ENCODE results near the gene ACKR2. TPM values are rescaled to one million over a fixed set of nuclear protein-coding genes. Genes with fewer than 3 reads are reported as not detected.
"Not testable (repeated sequence)": the region's sequence is repeated elsewhere in the genome, so short reads cannot be mapped to it uniquely, and the experiment has no call there.

ACKR2 gene
- total RNA-seq, 1 donor from 2014 or later: 17.6 TPM

DNA sequence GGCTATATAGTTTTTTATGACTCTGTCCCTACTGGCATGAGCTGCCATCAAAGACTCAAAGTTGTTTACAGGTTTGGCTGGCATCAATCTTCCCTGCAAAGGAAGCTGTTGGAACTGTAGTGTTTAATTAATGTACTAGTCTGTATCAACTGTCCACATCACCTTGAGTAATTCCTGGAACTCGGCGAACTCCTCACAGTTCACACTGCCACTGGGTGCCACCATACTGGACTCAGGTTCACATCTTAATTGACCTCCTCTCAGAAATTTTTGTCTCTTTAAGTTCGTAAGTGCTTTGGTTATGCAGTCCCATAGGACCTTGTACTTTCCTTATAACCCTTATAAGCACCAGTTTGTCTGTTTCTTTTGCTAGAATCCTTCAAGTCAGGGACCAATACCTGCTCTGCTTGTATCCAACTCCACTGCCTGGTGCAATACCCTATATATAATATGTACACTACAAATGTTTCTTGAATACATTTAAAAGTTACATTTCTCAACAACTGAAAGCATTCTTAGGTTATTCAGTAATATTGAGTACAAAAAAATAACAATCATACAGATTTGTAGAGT lies 8.1 kb upstream of the ACKR2 start:
- ATAC-seq (no peak), DNase-seq (ENCODE audit: low spot score) (no peak)

DNA sequence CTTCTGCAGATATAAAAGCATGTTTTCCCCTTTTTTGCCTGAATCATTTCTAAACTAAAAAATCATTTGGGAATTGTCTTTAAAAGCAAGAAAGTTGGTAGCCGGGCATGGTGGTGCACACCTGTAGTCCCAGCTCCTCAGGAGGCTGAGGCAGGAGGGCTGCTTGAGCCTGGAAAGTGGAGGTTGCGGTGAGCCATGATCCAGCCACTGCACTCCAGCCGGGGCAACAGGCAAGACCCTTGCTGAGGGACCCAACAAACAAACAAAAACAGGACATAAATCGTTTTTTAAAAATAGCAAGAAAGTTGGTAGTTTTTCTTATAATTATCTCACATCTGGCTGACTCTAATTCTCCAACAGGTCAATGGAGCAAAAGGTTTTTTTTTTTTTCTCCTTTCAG lies 7.5 kb upstream of the ACKR2 start:
- no peak for ATAC-seq
- no peak for DNase-seq (ENCODE audit: low spot score)

DNA sequence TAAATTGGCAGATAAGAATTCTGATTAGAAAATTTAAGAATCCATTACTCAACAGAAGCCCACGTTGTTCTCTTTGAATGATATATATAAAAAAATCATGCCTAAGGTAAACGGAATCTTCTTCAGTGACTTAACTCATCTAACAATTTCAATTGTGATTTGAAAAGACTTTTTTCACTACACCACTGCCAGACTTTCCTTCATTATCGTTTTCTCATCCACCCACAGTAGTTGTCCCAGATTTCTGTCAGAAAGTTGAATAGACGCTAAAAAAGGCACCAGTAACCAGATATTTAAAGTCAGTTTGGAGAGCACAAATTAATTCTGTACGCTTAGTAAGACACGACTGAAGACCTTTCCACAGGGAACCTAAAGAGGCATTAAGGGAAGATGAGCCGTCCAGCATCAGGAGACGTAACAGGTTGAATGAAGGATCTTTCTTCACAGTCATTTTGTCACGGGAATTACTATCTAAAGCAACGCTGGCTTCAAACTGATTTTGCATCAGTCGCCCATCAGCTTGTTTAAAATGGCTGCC lies 6.3 kb upstream of the ACKR2 start:
- ATAC-seq: no peak
- no peak for DNase-seq (ENCODE audit: low spot score)

DNA sequence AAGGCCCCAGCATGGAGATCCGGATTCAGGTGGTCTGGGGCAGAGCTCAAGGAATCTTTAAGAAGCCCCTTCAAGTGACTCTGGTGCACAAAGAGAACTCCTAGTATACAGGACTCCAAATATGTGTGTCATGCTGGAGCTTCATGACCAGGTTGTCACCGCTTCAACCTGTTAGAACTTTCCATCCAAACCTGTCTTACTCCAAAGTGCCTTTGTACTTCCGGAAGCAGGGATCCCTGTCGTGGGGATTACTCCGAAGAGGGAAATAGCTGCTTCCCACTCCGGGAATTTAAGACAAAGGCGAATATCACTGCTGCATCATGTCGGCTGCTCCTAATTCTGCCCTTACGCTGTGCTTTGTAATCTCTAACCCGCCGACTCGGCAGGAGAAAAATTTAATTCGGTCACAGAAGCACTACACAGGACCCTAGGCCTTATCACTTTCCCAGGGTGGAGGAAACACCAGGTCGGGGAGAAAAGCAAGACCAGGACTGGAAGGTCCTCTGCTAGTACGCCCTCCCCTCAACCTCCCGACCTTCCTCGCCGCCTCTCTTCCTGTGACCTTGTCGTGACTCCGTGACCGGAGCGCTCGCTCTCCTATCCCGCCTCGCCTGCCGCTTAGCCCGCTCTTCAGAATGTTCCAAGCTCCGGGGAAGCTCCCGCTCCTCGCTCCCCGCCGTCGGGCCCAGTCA lies 5.7 kb upstream of the ACKR2 start:
- DNase-seq (ENCODE audit: low spot score) (peak; percentile 69), ATAC-seq (peak; percentile 57)

DNA sequence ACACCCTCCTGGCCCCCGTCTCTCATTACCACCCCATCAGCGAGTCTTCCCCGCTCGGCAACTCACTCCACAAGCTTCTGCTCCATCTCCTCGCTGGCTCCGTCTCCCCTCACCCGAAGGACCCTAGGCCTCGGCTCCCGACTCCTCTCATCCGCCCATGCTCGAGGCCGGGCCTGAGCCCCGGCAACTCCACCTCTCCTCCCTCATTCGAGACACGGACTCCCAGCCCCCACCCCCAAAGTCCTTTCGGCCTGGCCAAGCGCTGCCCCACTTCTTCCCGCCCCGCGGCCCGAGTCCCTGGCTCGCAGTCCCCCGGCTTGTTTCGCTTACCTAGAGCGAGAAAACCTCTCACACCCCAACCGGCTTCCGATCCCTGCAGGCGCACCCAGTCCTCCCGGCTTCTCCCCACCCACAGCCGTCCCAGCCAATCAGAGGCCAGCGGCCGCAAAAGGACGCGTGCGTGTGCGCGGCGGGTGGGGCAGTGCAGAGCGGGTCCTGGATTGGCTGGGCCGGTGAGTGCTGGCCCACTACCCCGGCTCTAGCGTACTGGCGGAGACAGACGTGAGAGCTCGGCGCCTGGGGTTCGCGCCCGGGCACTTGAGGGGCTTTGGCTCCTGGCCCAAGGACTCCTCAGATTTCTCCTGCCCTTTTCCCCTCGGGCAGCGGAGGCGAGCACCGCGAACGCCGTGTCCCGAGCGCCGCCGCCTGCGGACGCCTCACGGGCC lies 5.0 kb upstream of the ACKR2 start, which contains the start of gene HIGD1A:
HIGD1A (minus strand) TSS at position 385 of the 725 bp plus-strand sequence. CDS start 10,237 bp downstream, outside the sequence.
- peak; percentile 91 for ATAC-seq

DNA sequence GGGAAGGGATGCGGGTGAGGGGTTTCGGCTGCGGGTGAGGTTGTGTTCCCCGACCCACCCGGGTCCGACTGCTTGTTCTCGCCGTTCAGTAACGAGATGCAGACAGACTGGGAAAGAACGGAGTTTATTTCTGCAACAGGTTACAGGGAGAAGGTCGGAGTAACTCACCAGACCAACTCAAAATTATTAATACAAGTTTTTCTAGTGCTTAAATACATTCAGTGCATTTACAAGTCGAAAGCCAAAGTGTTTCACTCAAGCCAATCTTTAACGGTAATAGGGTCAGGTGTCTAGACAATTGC lies 4.5 kb upstream of the ACKR2 start:
- ATAC-seq: no peak
- DNase-seq (ENCODE audit: low spot score): no peak

More for the DNA sequence above, 5.0 kb upstream of the ACKR2 start, which contains the start of gene HIGD1A:
- DNase-seq (ENCODE audit: low spot score): peak; percentile 98

DNA sequence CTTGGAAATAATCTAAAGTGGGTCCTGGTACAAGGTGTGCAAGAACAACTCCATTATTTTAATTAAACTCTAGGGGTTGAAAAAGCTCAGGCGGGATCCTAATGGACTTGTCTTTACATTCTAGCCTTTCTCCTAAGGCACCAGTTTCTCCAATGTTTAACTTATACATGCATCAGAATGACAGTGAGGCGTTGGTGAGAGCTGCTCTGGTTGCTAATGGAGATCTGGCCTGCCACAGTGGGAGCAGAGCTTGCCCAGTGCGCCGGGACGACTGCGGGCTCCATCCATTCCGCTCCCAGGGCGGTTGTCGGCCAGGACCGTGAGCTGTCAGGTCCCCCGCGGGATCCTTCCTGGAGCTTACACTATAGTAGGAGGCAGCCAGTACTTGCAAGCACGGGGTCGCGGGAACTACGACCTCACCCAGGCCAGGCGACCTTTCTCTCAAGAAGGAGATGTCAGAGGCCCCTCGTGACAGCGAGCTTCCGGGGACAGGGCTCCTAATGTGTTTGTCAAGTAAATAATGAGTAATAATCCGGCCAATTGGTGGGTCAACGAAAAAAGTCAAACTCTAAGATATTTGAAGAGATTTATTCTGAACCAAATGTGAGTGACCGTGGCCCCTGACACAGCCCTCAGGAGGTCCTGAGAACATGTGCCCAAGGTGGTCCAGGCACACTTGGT lies 4.0 kb upstream of the ACKR2 start:
- DNase-seq (ENCODE audit: low spot score): peak; percentile 82
- peak; percentile 54 for ATAC-seq

DNA sequence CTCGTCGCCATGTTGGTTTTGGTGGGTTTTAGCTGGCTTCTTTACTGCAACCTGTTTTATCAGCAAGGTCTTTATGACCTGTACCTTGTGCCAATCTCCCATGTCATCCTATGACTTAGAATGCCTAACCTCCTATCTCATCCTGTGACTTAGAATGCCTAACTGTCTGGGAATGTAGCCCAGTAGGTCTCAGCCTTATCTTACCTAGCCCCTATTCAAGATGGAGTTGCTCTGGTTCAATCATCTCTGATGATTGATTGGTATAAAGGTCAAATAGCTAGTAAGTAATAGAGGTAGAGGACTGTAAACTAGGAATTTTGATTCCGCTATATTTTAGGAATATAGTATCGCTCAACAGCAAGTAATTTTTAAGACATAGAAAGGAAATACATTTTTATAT lies 1.3 kb upstream of the ACKR2 start:
- ATAC-seq: no peak
- DNase-seq (ENCODE audit: low spot score): no peak

DNA sequence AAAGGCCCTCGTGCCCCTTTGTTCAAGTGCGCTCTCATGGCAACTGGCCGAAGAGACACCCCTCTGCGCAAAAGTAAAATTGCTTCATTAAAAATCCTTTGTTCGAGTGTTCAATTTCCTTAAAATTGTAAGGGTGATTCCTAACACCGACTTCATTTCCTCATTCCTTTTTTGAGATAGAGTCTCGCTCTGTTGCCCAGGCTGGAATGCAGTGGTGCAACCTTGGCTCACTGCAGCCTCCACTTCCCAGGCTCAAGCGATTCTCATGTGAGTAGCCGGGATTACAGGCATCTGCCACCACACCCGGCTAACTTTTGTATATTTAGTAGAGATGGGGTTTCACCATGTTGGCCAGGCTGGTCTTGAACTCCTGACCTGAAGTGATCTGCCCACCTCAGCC lies 1.5 kb downstream of the ACKR2 start:
- not testable (repeated sequence) for ATAC-seq; DNase-seq (ENCODE audit: low spot score)

DNA sequence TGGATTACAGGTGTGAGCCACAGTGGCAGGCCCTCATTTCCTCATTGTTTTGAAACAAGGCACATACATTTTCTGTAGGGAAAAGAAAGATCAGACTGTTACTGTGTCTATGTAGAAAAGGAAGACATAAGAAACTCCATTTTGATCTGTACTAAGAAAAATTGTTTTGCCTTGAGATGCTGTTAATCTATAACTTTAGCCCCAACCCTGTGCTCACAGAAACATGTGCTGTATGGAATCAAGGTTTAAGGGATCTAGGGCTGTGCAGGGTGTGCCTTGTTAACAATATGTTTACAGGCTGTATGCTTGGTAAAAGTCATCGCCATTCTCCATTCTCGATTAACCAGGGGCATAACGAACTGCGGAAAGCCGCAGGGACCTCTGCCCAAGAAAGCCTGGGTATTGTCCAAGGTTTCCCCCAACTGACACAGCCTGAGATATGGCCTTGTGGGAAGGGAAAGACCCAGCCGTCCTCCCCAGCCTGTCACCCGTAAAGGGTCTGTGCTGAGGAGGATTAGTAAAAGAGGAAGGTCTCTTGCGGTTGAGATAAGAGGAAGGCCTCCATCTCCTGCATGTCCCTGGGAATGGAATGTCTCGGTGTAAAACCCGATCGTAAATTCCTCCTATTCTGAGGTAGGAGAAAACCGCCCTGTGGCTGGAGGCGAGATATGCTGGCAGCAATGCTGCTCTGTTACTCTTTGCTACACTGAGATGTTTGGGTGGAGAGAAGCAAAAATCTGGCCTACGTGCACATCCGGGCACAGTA lies 2.1 kb downstream of the ACKR2 start:
- DNase-seq (ENCODE audit: low spot score); ATAC-seq: not testable (repeated sequence)

DNA sequence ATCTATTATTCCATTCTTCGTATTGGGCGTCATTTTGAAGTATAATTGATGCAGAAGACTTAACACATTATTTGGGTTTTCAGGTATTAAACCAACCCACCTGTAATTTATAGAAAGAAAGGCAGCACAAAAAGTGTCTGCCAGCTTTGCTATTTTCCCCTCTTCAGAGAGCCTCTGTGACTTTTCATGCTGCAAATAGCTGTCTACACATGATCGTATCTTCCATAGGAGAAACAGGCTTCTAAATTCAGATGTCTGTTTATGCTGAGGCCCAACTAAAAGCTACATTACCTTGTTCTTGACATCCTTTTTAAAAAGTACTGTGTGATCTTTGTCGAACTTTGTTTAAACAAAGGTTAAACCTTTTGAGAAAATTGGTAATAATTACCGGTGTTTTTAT lies 5.0 kb downstream of the ACKR2 start:
- no peak for ATAC-seq
- no peak for DNase-seq (ENCODE audit: low spot score)

DNA sequence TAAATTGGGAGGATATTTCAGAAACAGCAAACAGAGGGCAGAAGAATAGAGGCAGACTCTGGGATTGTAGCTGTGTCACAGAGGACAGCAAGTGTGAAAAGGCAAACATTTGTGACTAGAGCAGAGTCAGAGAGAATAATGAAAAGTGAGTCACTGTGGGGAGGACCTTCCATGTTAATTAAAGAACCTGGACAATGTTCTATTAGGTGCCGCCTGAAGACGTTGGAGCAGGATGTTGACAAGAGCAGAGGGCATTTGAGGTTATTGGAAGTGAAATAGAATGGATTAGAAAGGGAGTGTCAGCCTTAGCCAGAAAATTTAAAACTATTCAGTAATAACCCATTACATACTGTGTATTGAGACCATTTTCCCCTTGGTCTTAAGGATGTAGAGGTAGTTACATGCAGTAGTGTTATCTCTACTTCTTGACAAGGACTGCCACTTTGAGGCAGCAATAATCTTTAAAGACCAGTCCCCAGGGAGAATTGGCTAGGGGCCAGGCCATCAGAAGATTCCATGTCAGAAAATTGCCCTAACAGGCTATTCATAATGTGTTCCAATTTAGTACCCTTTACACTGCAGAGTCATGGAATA lies 5.8 kb downstream of the ACKR2 start:
- ATAC-seq (no peak), DNase-seq (ENCODE audit: low spot score) (no peak)

DNA sequence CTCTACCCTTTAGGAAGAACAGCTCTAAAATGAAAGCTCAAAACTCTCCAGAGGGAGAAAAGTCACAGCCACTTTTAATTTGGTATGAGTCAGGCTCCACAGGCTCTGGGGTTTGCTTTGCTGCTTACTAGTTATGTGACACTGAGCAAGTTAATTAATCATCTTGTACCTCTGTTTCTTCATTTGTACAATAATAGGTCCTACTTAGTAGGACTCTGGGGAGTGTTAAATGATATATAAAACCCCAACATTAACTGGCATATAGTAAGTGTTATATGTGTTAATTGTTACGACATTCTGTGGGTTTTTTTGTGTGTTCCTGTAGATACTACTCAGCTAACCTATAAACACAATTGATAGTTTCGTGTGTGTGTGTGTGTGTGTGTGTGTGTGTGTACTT lies 6.6 kb downstream of the ACKR2 start:
- ATAC-seq: no peak

DNA sequence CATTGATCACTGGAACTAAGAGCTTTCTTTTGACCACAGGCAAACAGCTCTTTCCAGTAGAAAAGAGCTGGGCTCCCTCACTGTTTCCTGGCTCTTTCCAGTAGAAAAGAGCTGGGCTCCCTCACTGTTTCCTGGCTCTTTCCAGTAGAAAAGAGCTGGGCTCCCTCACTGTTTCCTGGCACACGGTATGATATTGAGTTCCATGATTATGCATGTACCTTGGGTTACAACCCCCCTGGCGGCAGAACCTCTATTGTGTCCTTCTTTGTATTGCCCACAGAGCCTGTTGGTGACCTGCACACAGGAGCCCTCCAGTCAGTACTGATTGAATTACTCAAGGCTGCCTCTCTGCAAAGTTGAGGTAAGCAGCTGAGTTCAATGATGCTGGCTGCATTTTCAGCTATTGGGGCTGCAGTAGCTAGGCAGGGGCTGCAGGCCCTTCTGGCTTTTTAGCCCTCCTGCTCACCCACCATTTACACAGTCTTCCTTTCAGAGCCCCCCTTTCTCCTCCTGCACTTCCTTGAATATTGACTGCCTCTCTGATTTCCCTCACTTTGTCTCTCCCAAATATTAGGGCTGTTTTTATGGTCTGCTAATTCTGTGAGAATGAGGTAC lies 10.2 kb downstream of the ACKR2 start:
- peak; percentile 67 for ATAC-seq

More for the DNA sequence above, 6.6 kb downstream of the ACKR2 start:
- DNase-seq (ENCODE audit: low spot score): no peak

DNA sequence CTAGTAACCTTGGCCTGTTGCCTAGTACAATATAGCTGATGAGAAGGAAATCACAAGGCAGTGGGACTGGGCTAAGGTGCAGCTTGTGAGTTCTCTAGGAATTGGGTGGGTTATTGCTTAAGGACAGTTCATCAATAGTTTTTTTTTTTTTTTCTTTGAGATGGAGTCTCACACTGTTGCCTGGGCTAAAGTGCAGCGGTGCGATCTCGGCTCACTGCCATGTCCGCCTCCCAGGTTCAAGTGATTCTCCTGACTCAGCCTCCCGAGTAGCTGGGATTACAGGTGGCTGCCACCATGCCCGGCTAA lies 11.5 kb downstream of the ACKR2 start:
- DNase-seq (ENCODE audit: low spot score) (no peak), ATAC-seq (no peak)

More for the DNA sequence above, 10.2 kb downstream of the ACKR2 start:
- no peak for DNase-seq (ENCODE audit: low spot score)

DNA sequence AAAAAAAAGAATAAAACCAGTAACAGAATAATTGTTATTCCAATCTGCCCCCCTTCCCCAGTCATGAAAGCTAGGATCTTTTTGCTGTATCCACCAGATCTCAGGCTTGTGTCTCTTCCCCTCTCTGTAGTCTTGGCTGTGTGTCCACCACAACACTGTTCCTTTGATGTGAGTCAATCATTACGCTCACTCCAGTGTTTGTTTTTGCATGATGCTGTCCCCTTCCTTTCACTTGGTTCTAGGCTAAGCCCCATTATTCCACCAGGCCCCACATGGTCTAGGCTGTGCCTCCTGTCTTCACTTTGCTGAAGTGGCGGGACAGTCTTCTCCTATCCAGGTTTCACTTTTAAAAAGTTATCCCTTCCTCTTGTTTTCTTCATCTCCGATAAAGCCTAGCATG lies 13.6 kb downstream of the ACKR2 start:
- no peak for ATAC-seq
- DNase-seq (ENCODE audit: low spot score): no peak

DNA sequence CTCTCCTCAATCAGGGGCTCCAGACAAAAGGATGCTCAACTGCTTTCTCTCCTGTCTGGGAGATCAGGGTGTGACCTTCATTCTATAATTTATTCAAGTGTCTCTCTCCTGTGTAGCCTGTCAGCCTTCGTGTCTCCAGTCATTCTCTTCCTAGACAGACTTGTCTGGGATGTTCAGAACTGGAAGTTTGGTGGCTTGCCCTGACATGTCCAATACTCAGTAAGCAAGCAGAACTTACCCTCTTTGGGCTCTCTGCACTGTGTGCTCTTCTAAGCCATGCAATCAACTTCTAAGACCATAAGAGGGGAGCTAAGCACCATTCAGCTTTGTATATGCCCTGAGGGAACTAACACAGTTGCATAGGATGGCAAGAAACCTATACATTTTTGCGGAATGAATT lies 14.1 kb downstream of the ACKR2 start:
- ATAC-seq (no peak), DNase-seq (ENCODE audit: low spot score) (no peak)

DNA sequence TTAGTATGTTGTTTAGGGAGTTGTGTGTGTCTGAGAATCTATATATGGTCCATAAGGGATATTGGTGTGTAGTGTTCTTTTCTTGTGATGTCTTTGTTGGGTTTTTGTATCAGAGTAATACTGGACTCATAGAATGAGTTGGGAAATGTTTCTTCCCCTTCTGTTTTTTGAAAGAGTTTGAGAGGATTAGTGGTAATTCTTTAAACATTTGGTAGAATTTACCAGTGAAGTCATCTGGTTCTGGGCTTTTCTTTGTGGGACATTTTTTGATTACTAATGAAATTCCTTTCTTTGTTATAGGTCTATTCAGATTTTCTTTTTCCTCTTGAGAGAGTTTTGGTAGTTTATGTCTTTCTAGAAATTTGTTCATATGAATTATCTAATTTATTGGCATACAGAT lies 16.9 kb downstream of the ACKR2 start:
- DNase-seq (ENCODE audit: low spot score) (no peak), ATAC-seq (no peak)

DNA sequence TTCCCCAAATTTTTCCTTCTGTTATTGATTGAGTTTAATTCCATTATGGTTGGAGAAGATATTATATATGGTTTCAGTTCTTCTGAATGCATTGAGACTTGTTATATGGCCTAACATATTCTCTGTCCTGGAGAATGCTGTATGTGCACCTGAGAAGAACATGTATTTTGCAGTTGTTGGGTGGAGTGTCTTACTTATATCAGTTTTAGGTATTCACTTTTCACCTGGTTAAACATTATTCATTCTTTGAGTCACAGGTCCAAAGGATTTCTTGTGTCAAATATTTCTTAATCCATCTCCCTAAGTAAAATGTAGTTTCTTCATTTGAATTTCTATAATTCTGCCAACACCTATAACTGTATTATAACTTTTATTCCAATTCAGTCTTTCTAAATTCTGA lies 17.8 kb downstream of the ACKR2 start:
- DNase-seq (ENCODE audit: low spot score): no peak
- ATAC-seq: no peak

DNA sequence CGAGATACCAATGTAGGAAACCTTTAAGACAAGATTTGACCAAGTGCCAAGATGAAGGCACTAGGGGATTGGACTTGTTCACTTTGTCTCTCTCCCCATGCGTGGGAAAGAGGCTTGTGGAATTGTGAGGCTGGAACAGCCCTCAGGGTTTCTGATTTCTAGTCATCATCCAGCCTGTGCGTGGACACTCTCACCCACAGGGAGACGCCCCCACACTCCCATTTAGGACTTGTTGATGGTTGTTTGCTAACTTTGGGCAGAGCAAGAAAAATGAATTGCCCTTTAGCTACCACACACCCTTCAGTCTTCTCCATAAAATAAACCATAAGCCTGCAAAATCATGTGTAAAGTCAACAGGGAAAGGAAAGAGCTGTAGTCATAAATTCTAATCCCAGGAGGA lies 18.4 kb downstream of the ACKR2 start:
- DNase-seq (ENCODE audit: low spot score) (no peak), ATAC-seq (no peak)
